GM23248 (cell line): Measurements from ENCODE around the gene NT5DC1.

ENCODE experiments used
- EZH2 ChIP-seq: fragments of 200-600 bp; sonication (generic); IDR thresholded peaks from 2 replicates; pipeline ENCODE4 v1.6.1; 2018; ENCODE audit warnings: antibody characterized with exemption, mild to moderate bottlenecking; ENCODE audit not compliant: insufficient read depth, poor library complexity, severe bottlenecking
- EZH2phosphoT487 ChIP-seq: fragments of 200-600 bp; sonication (generic); IDR thresholded peaks from 2 replicates; pipeline ENCODE4 v1.6.1; 2018; ENCODE audit warnings: antibody characterized with exemption, moderate library complexity, mild to moderate bottlenecking, low read depth; ENCODE audit not compliant: insufficient read depth

DNA sequence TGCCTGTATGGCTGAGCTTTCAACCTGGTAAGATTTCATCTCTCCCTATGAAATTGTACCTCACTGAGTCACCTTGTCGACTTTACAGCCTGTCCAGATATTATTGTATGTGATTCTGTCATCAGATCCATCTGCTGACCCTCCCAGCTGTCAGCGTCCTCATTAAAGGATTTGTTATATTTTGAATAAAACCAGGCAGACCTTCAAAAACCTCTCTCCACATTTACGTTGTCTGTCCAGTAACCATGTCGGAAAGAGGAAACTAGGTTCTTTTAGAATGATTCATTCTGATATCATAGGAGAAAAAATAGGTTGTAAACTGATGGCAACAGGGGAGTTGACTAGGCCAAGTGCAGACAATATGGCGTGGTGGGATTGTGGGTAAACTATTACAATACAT lies 114.8 kb downstream of the NT5DC1 start:
- TF ChIP-seq EZH2phosphoT487, result no peak
- no peak for TF ChIP-seq EZH2
